Ishikawa (cell line): Measurements from ENCODE around the gene FKBP11.

Experiments
- CEBPB ChIP-seq: IDR thresholded peaks from 2 replicates; pipeline ENCODE4 v1.6.1; 2012
- CREB1 ChIP-seq: IDR thresholded peaks from 2 replicates; pipeline ENCODE4 v1.6.1; 2012; ENCODE audit warnings: low read depth
- EP300 ChIP-seq: IDR thresholded peaks from 2 replicates; pipeline ENCODE4 v1.6.1; 2012; ENCODE audit warnings: borderline replicate concordance
- RAD21 ChIP-seq: IDR thresholded peaks from 2 replicates; pipeline ENCODE4 v1.6.1; 2012; ENCODE audit warnings: low read depth
- TAF1 ChIP-seq: IDR thresholded peaks from 2 replicates; pipeline ENCODE4 v1.6.1; 2012; ENCODE audit warnings: low read depth, mild to moderate bottlenecking
- TCF12 ChIP-seq: IDR thresholded peaks from 2 replicates; pipeline ENCODE4 v1.6.1; 2012; ENCODE audit warnings: low read depth
- TEAD4 ChIP-seq: IDR thresholded peaks from 2 replicates; pipeline ENCODE4 v1.6.1; 2012
- YY1 ChIP-seq: IDR thresholded peaks from 2 replicates; pipeline ENCODE4 v1.6.1; 2012; ENCODE audit warnings: low read depth
- ZBTB7A ChIP-seq: IDR thresholded peaks from 2 replicates; pipeline ENCODE4 v1.6.1; 2012; ENCODE audit warnings: low read depth
- TF ChIP-seq, protein P1 (sequence below): IDR thresholded peaks from 2 replicates; pipeline ENCODE4 v1.6.1; 2012; ENCODE audit warnings: low read depth, mild to moderate bottlenecking
- TF ChIP-seq, protein P2 (sequence below): IDR thresholded peaks from 2 replicates; pipeline ENCODE4 v1.6.1; 2012

DNA sequence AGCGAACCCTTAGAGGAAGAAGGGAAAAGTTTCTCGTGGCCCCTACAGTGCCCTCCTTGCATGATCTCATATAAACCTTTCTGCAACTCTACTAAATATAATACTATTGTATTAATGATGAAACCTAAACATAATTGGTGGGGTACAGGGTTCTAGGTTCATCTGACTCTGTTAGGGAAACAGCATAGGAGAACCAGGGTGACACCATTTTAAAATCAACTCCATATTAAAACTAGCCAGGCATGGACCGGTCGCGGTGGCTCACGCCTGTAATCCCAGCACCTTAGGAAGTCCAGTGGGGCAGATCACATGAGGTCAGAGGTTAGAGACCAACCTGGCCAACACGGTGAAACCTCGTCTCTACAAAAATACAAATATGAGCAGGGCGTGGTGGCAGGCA lies 44.6 kb downstream of the FKBP11 start:
- no peak for TF ChIP-seq TCF12
- TF ChIP-seq, protein P1, sequence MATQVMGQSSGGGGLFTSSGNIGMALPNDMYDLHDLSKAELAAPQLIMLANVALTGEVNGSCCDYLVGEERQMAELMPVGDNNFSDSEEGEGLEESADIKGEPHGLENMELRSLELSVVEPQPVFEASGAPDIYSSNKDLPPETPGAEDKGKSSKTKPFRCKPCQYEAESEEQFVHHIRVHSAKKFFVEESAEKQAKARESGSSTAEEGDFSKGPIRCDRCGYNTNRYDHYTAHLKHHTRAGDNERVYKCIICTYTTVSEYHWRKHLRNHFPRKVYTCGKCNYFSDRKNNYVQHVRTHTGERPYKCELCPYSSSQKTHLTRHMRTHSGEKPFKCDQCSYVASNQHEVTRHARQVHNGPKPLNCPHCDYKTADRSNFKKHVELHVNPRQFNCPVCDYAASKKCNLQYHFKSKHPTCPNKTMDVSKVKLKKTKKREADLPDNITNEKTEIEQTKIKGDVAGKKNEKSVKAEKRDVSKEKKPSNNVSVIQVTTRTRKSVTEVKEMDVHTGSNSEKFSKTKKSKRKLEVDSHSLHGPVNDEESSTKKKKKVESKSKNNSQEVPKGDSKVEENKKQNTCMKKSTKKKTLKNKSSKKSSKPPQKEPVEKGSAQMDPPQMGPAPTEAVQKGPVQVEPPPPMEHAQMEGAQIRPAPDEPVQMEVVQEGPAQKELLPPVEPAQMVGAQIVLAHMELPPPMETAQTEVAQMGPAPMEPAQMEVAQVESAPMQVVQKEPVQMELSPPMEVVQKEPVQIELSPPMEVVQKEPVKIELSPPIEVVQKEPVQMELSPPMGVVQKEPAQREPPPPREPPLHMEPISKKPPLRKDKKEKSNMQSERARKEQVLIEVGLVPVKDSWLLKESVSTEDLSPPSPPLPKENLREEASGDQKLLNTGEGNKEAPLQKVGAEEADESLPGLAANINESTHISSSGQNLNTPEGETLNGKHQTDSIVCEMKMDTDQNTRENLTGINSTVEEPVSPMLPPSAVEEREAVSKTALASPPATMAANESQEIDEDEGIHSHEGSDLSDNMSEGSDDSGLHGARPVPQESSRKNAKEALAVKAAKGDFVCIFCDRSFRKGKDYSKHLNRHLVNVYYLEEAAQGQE: no peak
- no peak for TF ChIP-seq EP300
- no peak for TF ChIP-seq YY1
- no peak for TF ChIP-seq ZBTB7A
- no peak for TF ChIP-seq TAF1
- TF ChIP-seq, protein P2, sequence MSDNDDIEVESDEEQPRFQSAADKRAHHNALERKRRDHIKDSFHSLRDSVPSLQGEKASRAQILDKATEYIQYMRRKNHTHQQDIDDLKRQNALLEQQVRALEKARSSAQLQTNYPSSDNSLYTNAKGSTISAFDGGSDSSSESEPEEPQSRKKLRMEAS: no peak
- no peak for TF ChIP-seq RAD21
- TF ChIP-seq TEAD4: no peak
- no peak for TF ChIP-seq CEBPB
- no peak for TF ChIP-seq CREB1
